CD4-positive, alpha-beta T cell treated with Interleukin-17A for 1 hour (primary cell): Measurements from ENCODE around the gene RBM10.
"Not testable (repeated sequence)": the region's sequence is repeated elsewhere in the genome, so short reads cannot be mapped to it uniquely, and the experiment has no call there.

Experiments
- DNase-seq: peaks from one replicate; pipeline ENCODE4 v3.0.0-alpha.2; 2020

The RBM10 gene, protein sequence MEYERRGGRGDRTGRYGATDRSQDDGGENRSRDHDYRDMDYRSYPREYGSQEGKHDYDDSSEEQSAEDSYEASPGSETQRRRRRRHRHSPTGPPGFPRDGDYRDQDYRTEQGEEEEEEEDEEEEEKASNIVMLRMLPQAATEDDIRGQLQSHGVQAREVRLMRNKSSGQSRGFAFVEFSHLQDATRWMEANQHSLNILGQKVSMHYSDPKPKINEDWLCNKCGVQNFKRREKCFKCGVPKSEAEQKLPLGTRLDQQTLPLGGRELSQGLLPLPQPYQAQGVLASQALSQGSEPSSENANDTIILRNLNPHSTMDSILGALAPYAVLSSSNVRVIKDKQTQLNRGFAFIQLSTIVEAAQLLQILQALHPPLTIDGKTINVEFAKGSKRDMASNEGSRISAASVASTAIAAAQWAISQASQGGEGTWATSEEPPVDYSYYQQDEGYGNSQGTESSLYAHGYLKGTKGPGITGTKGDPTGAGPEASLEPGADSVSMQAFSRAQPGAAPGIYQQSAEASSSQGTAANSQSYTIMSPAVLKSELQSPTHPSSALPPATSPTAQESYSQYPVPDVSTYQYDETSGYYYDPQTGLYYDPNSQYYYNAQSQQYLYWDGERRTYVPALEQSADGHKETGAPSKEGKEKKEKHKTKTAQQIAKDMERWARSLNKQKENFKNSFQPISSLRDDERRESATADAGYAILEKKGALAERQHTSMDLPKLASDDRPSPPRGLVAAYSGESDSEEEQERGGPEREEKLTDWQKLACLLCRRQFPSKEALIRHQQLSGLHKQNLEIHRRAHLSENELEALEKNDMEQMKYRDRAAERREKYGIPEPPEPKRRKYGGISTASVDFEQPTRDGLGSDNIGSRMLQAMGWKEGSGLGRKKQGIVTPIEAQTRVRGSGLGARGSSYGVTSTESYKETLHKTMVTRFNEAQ

DNA sequence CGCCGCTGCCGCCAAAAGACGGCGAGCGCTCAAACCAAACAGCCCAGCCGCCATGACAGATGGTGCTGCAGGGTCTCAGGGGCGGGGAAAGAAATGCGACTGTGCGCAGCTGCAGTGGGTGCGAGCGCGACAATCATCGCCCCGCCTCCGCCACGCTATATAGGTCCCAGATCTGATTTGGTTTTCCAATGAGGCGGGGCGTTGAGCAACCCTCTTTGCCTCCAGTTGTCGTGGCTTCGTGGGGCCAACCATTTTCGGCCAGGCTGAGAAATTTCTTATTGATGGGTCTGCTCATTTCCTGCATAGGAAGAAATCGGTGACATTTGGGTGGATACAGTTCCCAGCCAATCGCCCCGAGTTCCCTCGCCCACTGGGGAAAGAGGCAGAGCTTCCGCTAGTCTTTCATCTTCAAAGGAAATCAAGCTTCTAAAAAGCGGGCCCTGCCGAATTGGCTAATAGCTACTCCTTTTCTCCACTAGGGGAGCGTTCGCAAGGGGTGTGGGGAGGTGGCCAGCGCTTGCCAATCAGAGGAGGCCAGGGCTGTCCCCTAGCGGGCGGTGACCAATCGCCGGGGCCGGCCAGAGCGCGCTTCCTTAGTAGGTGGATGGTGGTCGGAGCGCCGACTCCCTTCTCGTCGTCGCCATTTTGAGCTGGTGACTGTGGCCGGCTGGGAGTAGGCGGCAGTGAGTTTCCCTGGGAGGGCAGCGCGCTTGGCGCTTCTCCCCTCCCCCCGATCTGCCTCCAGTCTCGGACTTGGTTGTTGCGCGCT, at the start of gene RBM10, which contains the start of gene NDUFB11:
TSS of gene RBM10 (plus strand) at position 596 of the 769 bp plus-strand sequence. CDS start 2,261 bp downstream, outside the sequence.
TSS of gene NDUFB11 (minus strand) at position 77 of the 769 bp plus-strand sequence. CDS start at position 54, 23 bp downstream.
- DNase-seq: peak; percentile 95

DNA sequence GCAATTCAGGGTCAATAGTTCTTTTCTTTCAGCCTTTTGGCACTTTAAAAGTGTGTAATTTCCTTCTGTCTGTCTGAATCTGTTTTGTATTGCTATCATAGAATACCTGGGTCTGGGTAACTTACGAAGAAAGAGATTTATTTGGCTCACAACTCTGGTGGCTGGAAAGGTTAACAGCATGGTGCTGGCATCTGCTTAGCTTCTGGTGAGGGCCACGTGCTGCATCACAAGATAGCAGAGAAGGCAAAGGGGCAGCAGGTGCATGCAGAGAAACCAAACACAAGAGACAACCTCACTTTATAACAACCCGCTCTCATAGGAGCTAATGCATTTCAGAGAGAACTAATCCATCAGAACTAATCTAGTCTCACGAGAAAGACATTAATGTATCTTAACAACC, 48.0 kb upstream of the RBM10 start:
- DNase-seq: no peak

DNA sequence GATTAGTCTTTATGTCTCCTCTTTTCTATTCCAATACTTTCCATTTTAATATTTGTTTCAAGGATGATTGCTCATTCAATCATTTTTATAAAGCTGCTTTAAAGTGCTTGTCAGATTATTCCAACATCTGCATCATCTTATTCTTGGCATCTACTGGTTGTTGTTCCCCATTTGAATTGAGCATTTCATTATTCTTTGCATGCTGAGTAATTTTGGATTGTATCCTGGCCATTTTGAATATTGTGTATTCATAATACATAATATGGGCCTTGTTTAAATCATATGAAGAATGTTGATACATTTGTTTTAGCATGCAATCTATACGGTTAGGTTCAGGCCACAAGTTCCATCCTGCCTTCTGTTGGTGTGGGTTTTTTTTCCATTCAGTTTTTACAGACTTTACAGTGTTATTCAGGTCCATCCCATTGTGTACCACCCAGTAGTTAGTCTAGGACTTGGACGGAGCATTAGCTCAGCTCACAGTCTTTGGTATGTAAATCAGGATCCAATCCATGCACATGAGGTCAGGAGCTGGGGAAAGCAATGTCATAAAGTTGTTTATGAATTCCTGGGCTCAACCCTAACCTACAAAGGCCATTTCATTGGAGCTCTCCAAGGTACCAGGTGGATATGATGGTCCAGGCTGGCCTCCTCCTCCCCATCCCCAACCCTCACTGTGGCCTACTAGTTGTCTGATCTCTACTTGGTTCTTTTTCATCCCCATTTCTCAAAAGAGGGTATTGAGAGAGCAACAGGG, 46.5 kb upstream of the RBM10 start:
- no peak for DNase-seq

DNA sequence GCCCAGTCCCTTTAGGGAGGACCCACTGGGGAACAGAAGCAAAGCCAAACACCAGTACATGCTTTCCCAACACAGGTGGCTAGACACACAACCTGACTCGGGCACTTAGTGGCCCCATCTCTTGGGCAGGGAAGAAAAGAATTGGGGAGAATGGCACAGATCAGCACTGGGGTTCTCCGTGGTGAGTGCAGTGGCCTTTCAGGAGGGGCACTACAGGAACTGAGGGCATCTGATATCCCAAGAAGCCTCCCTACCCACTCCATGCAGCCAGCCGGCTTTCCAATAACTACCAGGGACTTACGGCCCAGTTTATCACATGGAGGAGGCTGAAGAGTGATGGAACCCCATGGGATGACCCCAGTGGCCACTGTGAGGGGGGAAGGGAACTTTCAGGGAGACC, 43.8 kb upstream of the RBM10 start:
- DNase-seq: no peak

DNA sequence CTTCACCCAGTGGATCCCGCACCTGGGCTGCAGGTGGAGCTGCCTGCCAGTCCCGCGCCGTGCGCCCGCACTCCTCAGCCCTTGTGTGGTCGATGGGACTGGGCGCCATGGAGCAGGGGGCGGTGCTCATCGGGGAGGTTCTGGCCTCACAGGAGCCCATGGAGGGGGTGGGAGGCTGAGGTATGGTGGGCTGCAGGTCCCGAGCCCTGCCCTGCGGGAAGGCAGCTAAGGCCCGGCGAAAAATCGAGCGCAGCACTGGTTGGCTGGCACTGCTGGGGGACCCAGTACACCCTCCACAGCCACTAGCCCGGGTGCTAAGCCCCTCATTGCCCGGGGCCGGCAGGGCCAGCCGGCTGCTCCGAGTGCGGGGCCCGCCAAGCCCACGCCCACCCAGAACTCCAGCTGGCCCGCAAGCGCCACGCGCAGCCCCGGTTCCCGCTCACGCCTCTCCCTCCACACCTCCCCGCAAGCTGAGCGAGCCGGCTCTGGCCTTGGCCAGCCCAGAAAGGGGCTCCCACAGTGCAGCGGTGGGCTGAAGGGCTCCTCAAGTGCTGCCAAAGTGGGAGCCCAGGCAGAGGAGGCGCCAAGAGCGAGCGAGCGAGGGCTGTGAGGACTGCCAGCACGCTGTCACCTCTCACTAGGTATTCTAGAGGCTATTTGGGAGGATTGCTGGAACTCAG, 33.9 kb upstream of the RBM10 start:
- not testable (repeated sequence) for DNase-seq

DNA sequence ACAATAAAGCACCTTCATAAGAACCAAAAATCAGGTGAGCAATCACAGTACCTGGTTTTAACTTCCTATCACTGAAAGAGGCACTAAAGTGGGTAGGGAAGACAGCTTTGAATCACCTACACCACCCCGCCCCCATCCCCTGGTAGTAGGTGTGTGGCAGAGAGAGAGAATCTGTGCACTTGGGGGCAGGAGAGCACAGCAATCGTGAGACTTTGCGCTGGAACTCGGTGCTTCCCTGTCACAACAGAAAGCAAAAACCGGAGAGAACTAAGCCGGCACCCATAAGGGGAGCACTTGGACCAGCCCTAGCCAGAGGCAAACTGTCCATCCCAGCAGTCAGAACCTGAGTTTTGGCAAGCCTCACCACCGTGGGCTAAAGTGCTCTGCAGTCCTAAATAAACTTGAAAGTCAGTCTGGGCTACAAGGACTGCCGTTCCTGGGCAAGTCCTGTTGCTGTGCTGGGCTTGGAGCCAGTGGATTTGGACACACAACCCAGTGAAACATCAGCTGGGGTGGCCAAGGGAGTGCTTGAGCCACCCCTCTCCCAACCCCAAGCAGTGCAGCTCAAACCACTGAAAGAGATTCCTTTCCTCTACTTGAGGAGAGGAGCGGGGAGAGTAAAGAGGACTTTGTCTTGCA, 32.6 kb upstream of the RBM10 start:
- DNase-seq: no peak

DNA sequence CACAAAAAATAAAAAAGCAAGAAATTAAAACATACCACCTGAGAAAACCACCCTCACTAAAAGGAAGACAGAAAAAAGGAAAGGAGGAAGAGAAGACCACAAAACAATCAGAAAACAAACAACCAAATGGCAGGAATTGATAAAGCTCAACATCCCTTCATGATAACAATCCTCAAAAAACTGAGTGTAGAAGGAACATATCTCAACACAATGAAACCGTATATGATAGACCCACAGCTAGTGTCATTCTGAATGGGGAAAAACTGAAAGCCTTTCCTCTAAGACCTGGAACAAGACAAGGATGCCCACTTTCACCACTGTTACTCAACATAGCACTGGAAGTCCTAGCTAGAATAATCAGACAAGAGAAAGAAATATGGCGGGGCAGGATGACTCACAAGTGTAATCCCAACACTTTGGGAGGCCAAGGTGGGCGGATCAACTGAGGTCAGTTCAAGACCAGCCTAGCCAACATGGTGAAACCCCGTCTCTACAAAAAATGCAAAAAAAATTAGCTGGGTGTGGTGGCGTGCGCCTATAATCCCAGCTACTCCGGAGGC, 28.4 kb upstream of the RBM10 start:
- not testable (repeated sequence) for DNase-seq

DNA sequence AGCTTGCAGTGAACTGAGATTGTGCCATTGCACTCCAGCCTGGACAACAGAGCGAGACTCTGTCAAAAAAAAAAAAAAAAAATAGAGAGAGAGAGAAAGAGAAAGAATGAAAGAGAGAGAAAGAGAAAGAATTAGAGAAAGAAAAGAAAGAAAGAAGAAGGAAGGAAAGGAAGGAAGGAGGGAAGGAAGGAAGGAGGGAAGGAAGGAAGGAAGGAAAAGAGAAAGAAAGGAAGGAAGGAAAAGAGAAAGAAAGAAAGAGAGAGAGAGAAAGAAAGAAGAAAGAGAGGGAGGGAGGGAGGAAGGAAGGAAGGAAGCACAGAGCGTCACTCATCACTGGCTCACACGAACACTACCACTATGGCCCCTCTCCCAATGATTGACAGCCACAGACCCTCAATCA, 20.6 kb upstream of the RBM10 start:
- not testable (repeated sequence) for DNase-seq

DNA sequence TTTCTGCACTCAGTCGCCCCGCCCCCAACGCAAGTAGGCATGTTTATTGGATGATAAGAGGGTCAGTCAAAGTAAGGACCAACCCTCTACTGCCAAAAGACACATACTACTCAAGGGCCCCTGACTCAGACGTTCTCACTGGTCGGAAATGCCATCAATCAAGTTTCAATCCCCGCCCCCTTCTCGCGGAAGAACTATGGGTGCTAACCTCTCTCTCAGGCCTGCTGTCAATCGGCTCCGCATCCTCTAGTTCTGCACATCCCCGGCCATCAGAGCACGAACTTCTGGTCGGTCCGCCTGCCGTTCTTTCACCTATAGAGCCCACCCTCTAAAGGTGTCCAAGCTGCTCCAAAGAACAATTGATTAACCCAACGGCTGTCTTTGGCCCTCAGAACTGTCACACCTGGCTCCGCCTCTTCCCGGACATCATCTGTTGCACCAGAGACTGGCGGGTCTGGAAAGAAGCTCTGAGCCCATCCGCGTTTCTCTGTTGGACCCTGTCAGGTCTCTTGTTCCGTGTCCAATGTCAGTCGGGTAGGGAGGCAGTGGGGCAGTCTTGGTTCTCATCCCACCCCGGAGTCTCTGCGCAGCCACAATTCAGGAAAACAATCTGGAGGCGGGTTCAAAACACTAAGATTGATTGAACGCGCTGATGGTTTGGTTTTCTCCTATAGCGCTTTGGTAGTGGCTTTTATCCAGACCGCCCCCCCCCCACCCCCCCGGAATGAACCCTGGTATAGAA, 15.7 kb upstream of the RBM10 start:
- peak; percentile 96 for DNase-seq

DNA sequence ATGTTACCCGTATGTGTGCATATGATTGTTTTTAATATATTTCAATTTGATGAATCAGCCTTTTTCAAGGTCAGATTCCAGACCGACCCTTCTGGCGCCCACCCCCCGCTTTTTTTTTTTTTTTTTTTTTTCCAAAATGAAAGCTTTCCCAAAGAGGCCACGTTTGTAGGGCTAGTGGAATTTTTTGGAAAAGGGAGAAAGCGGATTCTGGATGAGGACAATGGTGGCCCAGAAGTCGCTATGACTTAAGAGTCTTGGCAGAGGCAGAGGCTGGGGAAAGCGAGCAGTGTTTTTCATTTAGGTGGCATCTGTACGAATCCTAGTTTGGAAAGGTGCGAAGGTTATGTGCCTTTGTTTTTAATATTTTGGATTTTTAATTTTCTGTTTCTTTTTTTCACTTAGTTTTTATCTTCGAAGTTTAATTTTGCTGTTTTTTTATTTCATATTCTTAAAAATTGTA, 15.1 kb upstream of the RBM10 start:
- no peak for DNase-seq

DNA sequence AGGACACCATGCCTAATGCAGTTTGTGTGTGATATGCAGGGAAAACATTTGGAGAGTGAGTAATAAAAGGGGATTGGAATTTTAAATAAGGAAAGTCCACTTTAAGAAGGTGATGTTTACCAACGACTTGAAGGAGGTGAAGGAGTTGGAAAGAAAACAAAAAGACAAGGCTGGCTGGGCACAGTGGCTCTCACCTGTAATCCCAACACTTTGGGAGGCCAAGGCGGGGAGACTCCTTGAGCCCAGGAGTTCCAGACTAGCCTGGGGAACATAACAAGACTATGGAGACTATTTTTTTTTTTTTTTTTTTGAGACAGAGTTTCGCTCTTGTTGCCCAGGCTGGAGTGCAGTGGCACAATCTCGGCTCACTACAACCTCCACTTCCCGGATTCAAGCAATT, 11.5 kb upstream of the RBM10 start:
- DNase-seq: no peak

DNA sequence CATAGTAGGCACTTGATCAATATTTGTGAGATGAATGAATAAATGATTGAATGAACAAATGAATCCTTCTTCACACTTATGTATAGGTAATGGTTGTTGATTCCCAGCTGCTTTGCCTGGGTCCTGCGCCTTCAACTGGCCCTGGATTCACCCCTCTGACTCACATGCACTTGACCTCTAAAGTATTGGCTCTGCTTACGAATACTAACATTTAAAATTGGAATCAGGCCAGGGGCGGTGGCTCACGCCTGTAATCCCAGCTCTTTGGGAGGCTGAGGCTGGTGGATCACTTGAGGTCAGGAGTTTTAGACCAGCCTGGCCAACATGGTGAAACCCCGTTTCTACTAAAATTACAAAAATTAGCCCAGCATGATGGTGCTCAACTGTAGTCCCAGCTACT, 9.4 kb upstream of the RBM10 start:
- not testable (repeated sequence) for DNase-seq

DNA sequence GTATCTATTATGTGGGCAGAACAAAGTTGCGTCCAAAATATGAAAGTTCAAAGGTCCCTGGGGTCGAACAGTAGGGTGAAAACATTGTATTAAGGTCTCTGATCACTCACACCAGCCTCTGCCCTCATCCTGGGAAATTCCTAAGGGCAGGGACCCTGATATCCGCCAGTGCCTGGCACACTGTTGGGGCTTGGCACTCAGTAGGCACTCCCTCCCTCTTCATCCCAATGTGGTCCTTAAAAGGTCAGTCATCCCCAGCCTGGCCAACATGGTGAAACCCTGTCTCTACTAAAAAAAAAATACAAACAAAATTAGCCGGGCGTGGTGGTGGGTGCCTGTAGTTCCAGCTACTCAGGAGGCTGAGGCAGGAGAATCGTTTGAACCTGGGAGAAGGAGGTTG, 6.8 kb upstream of the RBM10 start:
- no peak for DNase-seq

DNA sequence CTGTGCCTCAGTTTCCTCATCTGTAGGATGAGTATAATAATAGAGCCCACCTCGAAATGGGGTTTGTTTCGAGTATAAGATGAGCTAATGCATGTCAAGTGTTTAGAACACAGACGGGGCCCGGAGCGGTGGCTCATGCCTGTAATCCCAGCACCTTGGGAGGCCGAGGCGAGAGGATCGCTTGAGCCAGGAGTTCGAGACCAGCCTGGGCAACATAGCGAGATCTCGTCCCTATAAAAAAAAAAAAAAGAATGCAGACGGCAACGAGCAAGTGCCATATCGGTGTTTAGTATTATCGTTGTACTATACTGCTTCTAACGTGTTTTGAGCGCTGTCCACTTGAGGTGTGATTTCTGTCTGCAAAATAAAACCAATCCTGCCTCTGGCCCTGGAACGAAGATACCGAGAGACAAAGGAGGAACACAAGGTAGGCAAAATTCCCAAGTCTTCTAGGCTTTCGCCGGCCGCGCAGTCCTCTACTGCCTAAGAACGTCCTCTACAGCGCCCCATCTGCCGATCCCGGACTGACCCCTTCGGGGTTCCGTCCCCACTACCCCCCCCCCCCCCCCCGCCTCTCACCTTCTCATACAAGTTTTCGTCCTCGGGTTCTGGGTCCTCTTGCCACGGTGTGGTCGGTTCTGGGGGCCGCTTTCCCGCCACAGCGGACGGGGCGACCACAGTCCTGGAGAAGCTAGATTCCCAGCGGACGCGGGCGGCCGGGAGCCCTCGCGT, 961 bp upstream of the RBM10 start:
- DNase-seq: peak; percentile 50

DNA sequence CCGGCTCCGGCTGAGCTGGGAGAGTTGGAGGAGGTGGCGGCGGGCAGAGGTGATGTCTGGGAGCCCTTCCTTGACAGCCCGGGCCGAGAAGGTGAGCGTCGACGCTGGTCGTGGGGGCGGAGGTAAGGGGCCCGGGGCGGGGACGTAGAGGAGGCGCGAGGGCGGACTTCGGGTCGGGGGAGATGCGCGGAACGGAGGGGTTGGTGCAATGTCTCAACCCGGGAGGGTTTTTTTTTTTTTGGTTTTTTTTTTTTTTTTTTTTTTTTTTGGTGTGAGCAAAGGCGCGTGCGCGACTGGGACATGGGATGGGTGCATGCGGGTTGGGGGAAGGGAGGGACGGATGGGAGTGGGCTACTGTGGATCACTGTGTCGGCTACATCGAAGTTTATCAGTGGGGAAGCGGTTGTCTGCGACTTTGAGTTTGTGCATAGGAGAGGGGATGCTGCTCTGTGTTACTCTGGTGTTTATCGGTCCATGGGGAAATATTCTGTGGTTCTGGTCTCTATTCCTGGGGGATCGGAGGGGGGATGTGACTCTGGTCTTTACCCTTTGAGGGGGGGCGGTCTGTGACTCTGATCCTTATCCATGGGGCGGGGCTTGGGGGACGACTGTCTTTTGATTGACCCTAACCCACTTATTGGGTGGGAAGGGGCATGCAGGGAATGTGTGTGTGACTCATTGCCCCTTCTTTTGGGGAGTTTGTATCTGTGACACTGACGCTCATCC, 537 bp downstream of the RBM10 start:
- no peak for DNase-seq

DNA sequence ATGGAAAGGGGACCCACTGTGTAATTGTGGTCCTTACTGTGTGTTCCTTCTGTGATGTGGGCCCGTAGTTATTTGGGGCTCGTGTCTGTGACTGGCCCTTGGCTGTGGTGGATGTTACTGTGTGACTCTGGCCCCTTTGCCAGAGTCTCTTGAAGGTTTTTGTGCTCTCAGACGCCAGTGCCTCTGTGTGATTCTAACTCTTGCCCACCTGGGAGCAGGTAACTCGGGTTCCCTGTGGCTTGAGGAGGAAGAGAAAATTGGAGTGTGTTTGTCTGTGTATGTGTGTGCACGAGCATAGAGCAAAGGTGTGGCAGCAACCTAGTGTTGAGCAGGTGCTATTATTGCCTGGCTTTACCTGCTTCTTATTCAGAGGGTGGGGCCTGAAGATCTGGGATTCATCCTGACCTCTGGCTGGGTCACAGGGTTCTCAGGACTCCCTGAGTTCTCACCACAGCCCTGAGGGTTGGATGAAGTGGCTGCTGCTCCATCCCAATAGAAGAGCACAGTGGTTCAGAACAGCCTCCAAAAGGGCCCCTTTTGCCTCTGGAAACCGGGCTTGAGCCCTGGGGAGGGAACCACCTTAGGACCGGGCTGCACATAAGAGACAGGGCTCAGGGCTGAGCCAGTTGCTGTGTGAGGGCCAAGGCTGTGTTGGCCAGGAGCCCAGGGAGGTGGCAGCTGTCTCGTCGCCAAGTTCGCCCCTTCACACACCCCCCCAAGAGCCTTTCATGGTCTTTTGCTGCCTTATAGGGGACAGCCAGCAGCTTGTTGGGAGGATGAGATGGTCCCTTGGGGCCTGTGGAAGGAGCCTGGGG, 1.3 kb downstream of the RBM10 start:
- DNase-seq: no peak
